Measurements from ENCODE around the gene GAL3ST1.
A peak's percentile ranks its signal among the peaks of the same experiment; 100 is the strongest.
"Not testable (repeated sequence)": the region's sequence is repeated elsewhere in the genome, so short reads cannot be mapped to it uniquely, and the experiment has no call there.

Gene GAL3ST1

DNA sequence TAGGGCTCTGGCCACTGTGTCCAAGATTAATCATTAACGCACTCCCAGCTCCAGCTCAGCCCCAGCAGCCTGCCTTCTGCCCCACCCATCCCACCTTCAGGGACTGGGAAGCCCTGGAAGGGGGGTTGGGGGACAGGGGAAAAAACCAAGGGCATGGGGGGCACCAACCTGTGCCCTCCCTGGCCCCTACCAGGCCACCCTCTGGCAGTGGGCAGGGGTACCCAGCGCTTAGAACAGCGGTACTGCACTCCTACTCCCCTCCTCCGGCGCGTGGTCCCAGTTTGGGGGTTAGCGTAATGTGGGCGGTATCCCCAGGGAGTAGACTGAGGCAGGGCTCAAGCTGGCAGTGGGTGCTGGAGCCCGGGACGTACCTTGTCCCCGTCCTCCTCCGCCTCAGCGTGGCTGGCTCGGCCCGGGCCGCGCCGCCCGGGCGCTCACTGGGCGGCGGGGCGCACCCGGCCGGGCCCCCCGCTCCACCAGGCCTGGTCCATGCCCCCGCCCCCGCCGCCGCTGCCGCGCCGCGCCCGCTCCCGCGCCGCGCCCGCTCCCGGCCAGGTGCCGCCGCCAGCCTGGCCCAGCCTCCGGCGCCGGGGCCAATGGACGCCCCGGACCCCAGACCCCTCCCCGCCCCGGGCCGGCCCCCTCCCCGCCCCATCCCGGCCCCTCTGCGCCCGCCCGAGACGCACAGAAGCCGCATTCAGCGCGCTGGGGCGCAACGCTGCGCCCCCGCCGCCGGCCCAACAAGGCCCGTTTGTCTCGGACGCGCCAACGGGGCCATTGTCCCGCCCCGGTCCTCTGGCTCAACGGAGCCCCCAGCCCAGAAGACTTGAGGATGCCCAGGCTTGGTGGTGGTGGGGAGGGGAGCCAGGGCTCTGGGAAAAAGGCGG lies at the start of gene GAL3ST1:
Gene GAL3ST1, minus strand, starts transcription at position 571 of the 887 bp plus-strand sequence. CDS start 17,273 bp downstream, outside the sequence.
- DNase-seq: no peak

GRCh38 chr22:30619909-30620308 lies 45.4 kb upstream of the GAL3ST1 start:
- not testable (repeated sequence) for DNase-seq

DNA sequence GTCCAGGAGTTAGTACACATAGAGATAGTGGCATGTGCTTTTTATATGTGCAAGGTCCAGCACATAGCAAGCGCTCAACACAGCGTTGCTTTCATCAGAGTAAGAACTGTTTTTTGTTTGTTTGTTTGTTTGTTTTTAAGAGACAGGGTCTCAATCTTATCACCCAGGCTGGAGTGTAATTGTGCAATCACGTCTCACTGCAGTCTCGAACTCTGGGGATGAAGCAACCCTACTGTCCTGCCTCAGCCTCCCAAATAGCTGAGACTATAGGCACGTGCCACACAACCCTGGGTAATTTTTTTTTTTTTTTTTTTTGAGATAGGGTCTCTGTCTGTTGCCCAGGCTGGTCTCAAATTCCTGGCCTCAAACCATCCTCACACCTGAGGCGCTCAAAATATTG lies 43.4 kb upstream of the GAL3ST1 start:
- DNase-seq: no peak

GRCh38 chr22:30615543-30615954 lies 41.1 kb upstream of the GAL3ST1 start:
- DNase-seq: no peak

- no peak for DNase-seq
Observed at GRCh38 chr22:30614879-30615278, 40.4 kb upstream of the GAL3ST1 start.

- no peak for DNase-seq
Observed at GRCh38 chr22:30614268-30614667, 39.8 kb upstream of the GAL3ST1 start.

DNA sequence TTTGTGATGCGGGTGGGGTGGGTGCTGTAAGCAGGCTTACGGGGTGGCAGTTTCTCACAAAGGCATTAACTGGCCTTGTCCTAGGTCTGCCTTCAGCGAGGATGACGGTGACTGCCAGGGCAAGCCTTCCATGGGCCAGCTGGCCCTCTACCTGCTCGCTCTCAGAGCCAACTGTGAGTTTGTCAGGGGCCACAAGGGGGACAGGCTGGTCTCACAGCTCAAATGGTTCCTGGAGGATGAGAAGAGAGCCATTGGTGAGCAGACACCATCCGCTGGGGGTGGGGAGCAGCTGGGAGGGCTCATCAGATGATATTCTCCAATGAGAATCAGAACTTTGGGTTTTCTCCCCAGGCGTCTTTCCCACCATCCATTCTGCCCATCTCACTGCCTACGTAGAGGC lies 38.3 kb upstream of the GAL3ST1 start:
- DNase-seq: no peak

- no peak for DNase-seq
Observed at GRCh38 chr22:30611197-30611596, 36.7 kb upstream of the GAL3ST1 start.

DNA sequence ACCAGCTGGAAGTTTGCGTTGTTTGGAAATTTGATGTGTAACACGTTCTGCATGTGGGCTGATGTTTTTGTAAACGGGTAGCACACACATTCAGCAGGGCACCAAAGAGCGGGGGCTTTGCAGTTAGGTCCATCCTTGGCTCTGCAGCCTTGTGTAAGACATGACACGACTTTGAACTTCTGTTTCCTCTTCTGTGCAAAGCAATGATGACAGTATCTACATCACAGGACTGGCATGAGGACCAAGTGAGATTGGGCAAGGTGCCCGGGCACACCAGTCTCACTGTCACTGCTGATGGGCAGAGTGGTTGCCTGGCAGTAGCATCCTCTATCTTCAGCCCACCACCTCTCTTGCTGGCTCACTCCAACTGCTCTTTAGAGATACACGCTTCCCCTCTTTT lies 35.8 kb upstream of the GAL3ST1 start:
- no peak for DNase-seq

GRCh38 chr22:30609260-30610185 lies 35.1 kb upstream of the GAL3ST1 start:
- DNase-seq: peak; percentile 86

GRCh38 chr22:30607939-30608338 lies 33.5 kb upstream of the GAL3ST1 start:
- DNase-seq: no peak

DNA sequence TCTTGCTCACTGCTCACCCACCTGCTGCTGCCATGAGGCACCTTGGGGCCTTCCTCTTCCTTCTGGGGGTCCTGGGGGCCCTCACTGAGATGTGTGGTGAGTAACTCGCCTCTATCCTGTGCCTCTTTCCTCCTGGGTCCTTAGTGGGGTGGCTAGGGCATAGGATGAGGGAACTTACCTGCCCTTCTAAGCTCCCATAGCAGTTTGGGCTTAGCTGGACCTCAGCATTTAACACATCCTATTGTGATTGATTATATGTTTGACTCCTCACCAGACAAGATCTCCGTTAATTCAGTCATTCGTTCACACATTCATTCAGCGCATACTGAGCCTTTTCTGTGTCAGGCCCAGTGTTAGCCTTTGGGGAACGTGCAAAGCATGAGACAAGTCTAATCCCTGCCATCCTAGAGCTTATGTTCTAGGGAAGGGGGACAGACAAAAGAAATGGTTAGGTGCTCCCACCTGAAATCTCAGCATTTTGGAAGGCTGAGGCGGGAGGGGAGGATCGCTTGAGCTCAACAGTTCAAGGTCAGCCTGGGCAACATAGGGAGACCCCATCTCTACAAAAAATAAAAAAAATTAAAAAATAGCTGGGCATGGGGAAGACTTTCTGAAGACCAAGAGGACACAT lies 33.0 kb upstream of the GAL3ST1 start:
- no peak for DNase-seq

GRCh38 chr22:30606455-30607299 lies 32.2 kb upstream of the GAL3ST1 start, which contains the start of gene TCN2:
Gene TCN2 (plus strand): TSS chr22:30607174. CDS start chr22:30607332, 158 bp downstream.
- DNase-seq: peak; percentile 72

DNA sequence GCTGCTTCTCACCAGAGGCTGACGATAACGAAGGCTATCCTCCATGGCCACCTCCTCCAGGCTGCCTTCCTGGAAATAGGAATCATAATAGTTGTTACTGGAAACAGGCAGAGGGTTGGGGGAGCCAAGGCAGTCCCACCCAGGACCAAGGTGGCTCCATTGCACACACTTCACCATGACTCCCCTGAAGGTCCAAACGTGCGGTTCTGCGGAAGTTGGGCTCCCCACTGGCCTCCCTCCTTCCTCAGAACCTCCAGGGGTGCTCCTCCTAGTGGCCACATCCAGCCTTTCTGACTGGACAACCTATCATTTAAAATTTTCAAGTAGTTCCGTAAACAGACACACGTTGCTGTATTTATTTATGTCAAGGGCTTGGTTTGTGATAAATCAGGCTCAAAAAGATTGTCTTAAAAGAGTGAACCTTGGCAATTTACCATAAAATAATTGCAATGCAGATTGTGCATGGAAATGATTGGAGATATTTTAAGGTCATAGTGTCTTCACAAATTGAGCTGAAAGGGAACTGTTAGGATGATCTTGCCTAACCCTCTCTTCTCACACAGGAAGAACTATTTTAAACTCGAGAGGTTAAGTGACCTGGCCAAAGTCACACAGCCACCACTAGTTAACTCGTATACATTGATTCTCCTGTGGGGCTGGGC lies 31.1 kb upstream of the GAL3ST1 start:
- DNase-seq: peak; percentile 58

- DNase-seq: no peak
Observed at GRCh38 chr22:30604723-30605122, 30.3 kb upstream of the GAL3ST1 start.

DNA sequence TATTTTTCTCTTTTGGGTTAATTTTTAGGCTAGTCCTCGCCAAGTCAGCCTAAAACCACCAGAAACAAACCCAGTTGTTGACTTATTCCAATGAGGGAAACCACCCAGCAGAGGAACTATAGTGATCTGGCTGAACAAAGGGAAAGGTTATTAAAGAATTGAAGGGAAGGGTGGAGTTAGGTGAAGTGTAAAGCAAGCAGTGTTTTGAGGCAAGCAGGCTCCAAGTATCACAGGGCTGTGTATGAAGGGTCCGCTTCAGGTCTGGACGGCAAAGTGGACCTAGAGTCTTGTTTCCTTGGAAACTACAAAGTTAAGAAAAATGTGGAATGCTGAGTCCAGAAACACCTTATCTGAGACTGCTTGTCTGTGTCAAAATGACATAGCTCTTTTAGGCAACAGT lies 29.3 kb upstream of the GAL3ST1 start:
- no peak for DNase-seq

GRCh38 chr22:30602049-30602448 lies 27.6 kb upstream of the GAL3ST1 start:
- peak; percentile 37 for DNase-seq

- no peak for DNase-seq
Observed at GRCh38 chr22:30601464-30601863, 27.0 kb upstream of the GAL3ST1 start.

- no peak for DNase-seq
Observed at GRCh38 chr22:30600921-30601320, 26.5 kb upstream of the GAL3ST1 start.

DNA sequence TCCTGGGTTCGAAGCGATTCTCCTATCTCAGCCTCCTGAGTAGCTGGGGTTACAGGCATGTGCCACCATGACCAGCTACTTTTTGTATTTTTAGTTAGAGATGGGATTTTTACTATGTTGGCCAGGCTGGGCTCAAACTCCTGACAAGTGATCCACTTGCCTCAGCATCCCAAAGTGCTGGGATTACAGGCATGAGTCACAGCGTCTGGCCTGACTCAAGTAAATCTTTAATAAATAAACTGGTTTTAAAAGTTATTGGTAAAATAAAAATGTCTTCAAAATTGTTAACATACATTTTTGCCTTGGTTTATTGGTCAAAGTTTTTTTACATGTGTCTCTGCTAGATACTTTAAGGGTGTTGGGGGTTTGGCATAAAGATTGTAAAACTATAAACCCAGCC lies 24.5 kb upstream of the GAL3ST1 start:
- DNase-seq: peak; percentile 8

- DNase-seq: no peak
Observed at GRCh38 chr22:30596886-30597285, 22.4 kb upstream of the GAL3ST1 start.
